NCI-H524 (cell line): ENCODE measurements around the gene ETV3.
"Not testable (repeated sequence)": the region's sequence is repeated elsewhere in the genome, so short reads cannot be mapped to it uniquely, and the experiment has no call there.

ENCODE experiments used
- DNase-seq, 2 experiments: peaks; one replicate each; lab custom pipeline; 2025; lab: John Stamatoyannopoulos, UW

ETV3 gene

GRCh38 chr1:157138220-157139051, at the start of gene ETV3:
TSS of gene ETV3 (minus strand) at chr1:157138395. CDS start at chr1:157136352, 2,043 bp downstream.
- peak; percentile 35 to 71 for DNase-seq

GRCh38 chr1:157186281-157186992, 48.2 kb upstream of the ETV3 start:
- DNase-seq = no peak

- no peak for DNase-seq
Measured at GRCh38 chr1:157183870-157184269, 45.7 kb upstream of the ETV3 start.

GRCh38 chr1:157182371-157182770, 44.2 kb upstream of the ETV3 start:
- not testable (repeated sequence) for DNase-seq

- DNase-seq = no peak
Measured at GRCh38 chr1:157181790-157182189, 43.6 kb upstream of the ETV3 start.

GRCh38 chr1:157181258-157181657, 43.1 kb upstream of the ETV3 start:
- DNase-seq = no peak

GRCh38 chr1:157178490-157178889, 40.3 kb upstream of the ETV3 start:
- DNase-seq = no peak

- DNase-seq = no peak
Measured at GRCh38 chr1:157177733-157178394, 39.7 kb upstream of the ETV3 start.

GRCh38 chr1:157176591-157177121, 38.5 kb upstream of the ETV3 start:
- no peak for DNase-seq

GRCh38 chr1:157176016-157176415, 37.8 kb upstream of the ETV3 start:
- no peak for DNase-seq

GRCh38 chr1:157173900-157174410, 35.8 kb upstream of the ETV3 start:
- no peak for DNase-seq

- DNase-seq = not testable (repeated sequence)
Measured at GRCh38 chr1:157173241-157173640, 35.0 kb upstream of the ETV3 start.

- DNase-seq = not testable (repeated sequence)
Measured at GRCh38 chr1:157172591-157172990, 34.4 kb upstream of the ETV3 start.

- DNase-seq = peak; percentile 15 to 51
Measured at GRCh38 chr1:157171903-157172503, 33.8 kb upstream of the ETV3 start.

GRCh38 chr1:157170677-157171515, 32.7 kb upstream of the ETV3 start:
- peak; percentile 38 to 62 for DNase-seq

GRCh38 chr1:157168015-157168414, 29.8 kb upstream of the ETV3 start:
- no peak for DNase-seq

GRCh38 chr1:157167437-157167836, 29.2 kb upstream of the ETV3 start:
- DNase-seq = no peak

- no peak for DNase-seq
Measured at GRCh38 chr1:157166590-157166989, 28.4 kb upstream of the ETV3 start.

GRCh38 chr1:157163273-157164127, 25.3 kb upstream of the ETV3 start:
- DNase-seq = peak; percentile 32 to 70

- DNase-seq = no peak
Measured at GRCh38 chr1:157162345-157162744, 24.1 kb upstream of the ETV3 start.
